Measurements from ENCODE around the gene ADGRD1. TPM values are rescaled to one million over a fixed set of nuclear protein-coding genes. Genes with fewer than 3 reads are reported as not detected.

ADGRD1 gene
- total RNA-seq, 1 donor from 2014 or later: 0.84 TPM

DNA sequence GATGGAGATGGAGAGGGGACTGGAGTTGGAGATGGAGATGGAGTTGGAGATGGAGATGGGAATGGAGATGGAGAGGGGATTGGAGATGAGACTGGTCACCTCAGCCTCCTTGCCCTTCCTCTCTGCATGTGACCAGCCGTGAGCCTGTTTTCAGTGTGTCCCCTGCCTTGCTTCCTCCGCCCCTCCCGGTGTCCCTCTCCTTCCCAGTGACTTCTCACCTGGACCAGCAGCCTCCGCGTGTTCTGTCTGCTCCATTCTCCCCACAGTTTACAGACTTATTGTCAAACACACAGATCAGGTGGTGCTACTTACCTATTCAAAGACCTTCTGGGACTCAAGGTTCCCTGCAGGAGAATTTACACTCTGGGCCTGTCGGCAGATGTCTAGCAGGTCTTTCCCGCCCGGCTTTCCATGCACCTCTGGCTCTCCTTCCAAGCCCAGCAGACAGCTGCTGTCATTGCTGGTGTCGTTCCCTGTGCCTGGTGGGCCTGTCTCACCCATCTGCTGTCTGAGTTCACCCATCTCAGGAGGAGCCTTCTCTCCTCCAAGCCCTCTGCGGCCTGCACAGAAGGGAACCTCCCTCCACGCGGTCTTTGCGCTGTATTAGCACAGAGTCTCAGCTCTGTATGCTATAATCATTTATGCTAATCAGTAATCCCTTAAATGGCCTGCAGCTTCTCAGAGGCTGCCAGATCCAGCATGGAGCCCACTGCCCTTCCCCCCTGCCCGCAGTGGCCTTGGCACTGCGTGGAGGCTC lies 62.1 kb downstream of the ADGRD1 start:
- DNase-seq: no peak
- Mint-ChIP-seq H3K9me3 (no peaks in the 10 kb centered on the region), H3K4me1 (no peaks in the 10 kb centered on the region), H3K27ac (no peak overlapping the region), H3K4me3 (no peak overlapping the region), H3K36me3 (ENCODE audit: low read depth) (no peaks in the 10 kb centered on the region), H3K27me3 (no peaks in the 10 kb centered on the region)
- intact Hi-C loops (cut with micrococcal nuclease): no loop called here

DNA sequence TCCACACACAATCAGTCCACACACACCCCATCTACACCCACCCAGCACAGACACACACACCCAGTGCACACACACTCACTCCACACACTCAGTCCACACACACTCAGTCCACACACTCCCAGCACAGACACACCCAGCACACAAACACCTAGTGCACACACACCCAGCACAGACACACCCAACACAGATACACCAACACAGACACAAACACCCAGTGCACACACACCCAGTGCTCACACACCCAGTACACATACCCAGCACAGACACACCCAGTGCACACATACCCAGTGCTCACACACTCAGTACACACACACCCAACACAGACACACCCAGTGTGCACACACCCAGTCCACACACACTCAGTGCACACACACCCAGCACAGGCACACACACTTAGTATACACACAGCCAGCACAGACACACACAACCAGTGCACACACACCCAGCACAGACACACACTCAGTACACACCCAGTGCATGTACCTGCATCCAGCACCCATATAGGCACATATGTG lies 63.8 kb downstream of the ADGRD1 start:
- H3K36me3 Mint-ChIP-seq (ENCODE audit: low read depth): no peaks in the 10 kb centered on the region
- H3K27me3 Mint-ChIP-seq: no peaks in the 10 kb centered on the region
- no peak for DNase-seq
- intact Hi-C loops (cut with micrococcal nuclease): no loop called here
- no peaks in the 10 kb centered on the region for H3K9me3 Mint-ChIP-seq
- H3K4me1 Mint-ChIP-seq: no peaks in the 10 kb centered on the region
- H3K27ac Mint-ChIP-seq: no peak overlapping the region
- no peak overlapping the region for H3K4me3 Mint-ChIP-seq

DNA sequence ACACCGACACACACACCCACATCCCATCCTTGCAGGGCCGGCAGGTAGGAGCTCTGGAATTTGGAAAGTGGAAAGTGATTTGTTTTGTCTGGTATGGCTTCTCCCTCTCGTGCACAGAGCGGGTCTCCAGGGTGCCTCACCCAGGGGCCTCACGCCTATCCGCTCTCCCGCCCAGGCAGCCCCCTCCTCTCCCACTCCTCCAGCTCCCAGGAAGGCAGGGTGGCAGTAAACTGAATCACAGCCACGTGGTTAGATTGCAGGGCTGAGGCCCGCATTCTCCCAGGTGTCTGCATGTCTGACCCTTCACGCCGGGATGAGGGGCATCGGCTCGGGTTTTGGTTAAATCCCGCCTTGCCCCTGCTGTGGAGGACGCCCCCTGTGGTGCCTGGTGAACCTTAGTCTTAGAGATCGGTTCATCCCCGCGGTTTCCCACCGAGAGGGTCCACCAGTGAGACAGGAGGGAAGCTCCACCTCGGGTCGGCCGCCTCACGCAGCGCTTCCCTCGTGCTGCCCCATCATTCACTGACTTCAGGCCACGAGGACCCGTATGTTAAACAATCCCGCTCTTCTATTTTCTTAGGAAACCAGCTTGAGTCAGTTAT lies 64.4 kb downstream of the ADGRD1 start:
- Mint-ChIP-seq H3K4me3 (no peak overlapping the region), H3K4me1 (no peaks in the 10 kb centered on the region), H3K9me3 (no peaks in the 10 kb centered on the region), H3K36me3 (ENCODE audit: low read depth) (no peaks in the 10 kb centered on the region), H3K27me3 (no peaks in the 10 kb centered on the region), H3K27ac (no peak overlapping the region)
- intact Hi-C loops (cut with micrococcal nuclease): no loop called here
- no peak for DNase-seq

DNA sequence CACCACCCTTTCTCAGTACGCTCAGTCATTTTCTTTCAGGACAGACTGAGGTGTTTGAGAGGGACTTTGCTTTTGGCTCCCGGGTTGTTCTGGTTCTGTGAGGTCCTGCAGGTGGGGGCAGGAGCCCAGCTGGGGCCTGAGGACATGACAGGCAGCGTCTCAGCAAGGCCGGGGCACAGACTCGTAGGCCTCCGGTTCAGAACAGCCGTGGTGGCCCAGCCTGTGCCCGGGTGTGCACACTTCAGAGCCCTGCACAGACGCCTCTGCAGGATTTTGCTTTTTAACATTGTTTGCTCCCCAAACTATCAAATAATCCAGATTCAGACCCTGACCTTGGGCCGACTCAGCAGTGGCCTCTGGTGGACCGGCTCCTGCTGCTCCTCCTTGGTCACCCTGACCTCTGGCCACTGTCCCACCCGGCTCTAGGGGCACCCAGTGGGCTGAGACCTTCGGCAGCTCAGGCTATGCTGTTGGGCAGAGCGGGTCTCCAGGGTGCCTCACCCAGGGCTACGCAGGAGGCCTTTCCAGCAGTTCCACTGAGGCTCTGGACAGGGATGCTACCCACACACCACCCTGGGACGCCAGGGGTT lies 65.2 kb downstream of the ADGRD1 start:
- H3K4me1 Mint-ChIP-seq: no peaks in the 10 kb centered on the region
- DNase-seq: no peak
- H3K9me3 Mint-ChIP-seq: no peaks in the 10 kb centered on the region
- no peak overlapping the region for H3K27ac Mint-ChIP-seq
- no peaks in the 10 kb centered on the region for H3K36me3 Mint-ChIP-seq (ENCODE audit: low read depth)
- no peak overlapping the region for H3K4me3 Mint-ChIP-seq
- H3K27me3 Mint-ChIP-seq: no peaks in the 10 kb centered on the region
- intact Hi-C loops (cut with micrococcal nuclease): no loop called here

DNA sequence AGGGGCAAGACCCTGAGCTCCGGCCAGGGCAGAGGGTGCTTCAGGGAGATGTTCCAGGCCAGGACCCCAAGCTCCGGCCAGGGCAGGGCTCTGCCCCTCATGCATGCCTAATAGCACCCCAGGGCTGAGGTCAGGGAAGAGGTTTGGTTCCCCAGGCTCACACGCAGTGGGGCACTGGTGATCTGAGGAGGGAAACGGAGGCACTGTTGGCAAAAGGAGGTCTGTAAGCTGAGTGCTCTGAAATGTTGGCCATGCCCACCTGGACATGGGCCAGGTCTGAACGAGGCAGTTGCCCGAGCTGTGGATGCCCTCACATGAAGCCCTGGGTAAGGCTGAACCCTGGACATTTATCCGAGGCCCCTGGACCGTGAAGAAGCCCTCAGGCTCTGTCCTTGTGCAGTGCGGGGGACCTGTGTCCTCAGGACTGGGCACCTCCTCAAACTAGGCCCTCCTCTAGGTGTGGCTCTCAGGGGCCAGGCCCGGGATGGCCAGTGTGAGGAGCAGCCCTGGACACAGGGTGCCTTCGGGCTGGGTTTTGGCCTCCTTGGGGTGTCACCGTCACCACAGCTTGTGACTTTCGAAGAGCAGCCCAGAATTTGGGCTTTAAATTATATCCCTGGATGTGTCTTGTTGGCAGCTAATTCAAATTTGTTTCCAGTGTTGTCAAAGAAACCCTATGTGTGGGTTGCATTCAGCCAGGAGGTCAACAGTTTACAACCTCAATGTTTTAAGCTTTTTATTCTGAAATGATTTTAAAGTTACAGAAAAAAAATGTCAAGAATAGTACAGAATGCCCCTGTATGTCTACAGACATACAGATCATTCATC lies 66.8 kb downstream of the ADGRD1 start:
- DNase-seq: no peak
- no peak overlapping the region for H3K4me3 Mint-ChIP-seq
- H3K27me3 Mint-ChIP-seq: no peaks in the 10 kb centered on the region
- H3K9me3 Mint-ChIP-seq: no peaks in the 10 kb centered on the region
- no peaks in the 10 kb centered on the region for H3K36me3 Mint-ChIP-seq (ENCODE audit: low read depth)
- no peak overlapping the region for H3K27ac Mint-ChIP-seq
- intact Hi-C loops (cut with micrococcal nuclease): no loop called here
- no peaks in the 10 kb centered on the region for H3K4me1 Mint-ChIP-seq

DNA sequence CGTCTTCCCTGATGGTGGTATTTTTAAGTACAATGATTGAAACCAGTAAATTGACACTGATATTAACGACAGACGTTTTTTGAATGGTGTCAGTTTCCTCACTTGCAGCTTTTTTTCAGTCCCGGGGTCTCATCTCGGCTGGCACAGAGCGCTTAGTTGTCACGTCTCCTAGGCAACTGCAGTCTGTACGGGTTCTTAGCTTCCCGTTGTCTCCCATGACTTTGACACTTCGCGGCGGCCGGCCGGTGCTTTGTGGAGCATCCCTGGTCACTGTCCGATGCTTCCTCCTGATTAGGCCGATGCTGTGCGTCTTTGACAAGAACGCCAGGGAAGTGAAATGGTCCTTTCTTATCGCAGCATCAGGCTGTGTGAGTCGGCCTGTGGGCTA lies 67.4 kb downstream of the ADGRD1 start:
- H3K4me1 Mint-ChIP-seq: no peaks in the 10 kb centered on the region
- no peak for DNase-seq
- no peaks in the 10 kb centered on the region for H3K27me3 Mint-ChIP-seq
- no peaks in the 10 kb centered on the region for H3K36me3 Mint-ChIP-seq (ENCODE audit: low read depth)
- intact Hi-C loops (cut with micrococcal nuclease): no loop called here
- H3K4me3 Mint-ChIP-seq: no peak overlapping the region
- H3K9me3 Mint-ChIP-seq: no peaks in the 10 kb centered on the region
- H3K27ac Mint-ChIP-seq: no peak overlapping the region

DNA sequence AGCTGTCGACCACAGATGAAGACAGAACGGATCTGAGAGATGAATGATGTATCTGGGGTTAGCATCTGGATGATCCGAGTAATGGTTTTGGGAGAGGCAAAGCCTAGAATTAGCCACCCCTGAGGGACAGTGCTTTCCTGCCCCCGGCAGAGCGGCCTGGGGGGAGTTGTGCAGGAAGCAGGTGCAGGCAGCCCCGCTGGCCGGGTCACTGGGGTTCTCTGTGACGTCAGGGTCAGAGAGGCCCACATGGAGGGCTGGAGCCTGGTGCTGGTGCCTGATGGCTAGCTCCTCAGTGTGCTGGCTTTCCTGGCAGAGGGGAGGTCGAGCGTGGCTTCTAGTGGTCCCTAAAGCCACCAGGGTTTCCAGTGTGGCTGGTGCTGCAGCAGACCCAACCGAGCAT lies 70.3 kb downstream of the ADGRD1 start:
- Mint-ChIP-seq H3K27ac (no peak overlapping the region), H3K4me1 (no peaks in the 10 kb centered on the region), H3K9me3 (no peaks in the 10 kb centered on the region), H3K36me3 (ENCODE audit: low read depth) (no peaks in the 10 kb centered on the region), H3K4me3 (no peak overlapping the region), H3K27me3 (no peaks in the 10 kb centered on the region)
- intact Hi-C loops (cut with micrococcal nuclease): no loop called here
- DNase-seq: no peak

DNA sequence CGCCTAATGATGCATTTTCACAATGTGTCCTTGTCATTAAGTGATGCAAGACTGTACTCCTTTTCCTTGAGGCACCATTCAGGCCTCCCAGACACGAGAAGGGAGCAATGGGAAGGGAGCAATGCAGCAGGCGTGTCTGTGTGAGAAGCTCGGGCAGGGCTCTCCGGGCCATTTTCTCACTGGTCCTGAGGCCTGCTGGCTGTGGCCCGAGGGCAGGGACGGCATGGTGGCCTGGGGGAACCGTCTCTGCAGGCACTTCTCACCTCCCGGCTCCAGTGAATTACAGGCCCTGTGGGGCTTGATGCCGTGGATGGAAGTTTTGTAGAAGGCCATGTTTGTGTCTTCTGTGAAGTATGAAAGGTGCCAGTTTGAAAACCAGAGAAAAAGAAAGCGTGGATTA lies 71.0 kb downstream of the ADGRD1 start:
- no peaks in the 10 kb centered on the region for H3K9me3 Mint-ChIP-seq
- H3K36me3 Mint-ChIP-seq (ENCODE audit: low read depth): no peaks in the 10 kb centered on the region
- intact Hi-C loops (cut with micrococcal nuclease): no loop called here
- DNase-seq: no peak
- H3K4me1 Mint-ChIP-seq: no peaks in the 10 kb centered on the region
- no peaks in the 10 kb centered on the region for H3K27me3 Mint-ChIP-seq
- no peak overlapping the region for H3K4me3 Mint-ChIP-seq
- no peak overlapping the region for H3K27ac Mint-ChIP-seq

DNA sequence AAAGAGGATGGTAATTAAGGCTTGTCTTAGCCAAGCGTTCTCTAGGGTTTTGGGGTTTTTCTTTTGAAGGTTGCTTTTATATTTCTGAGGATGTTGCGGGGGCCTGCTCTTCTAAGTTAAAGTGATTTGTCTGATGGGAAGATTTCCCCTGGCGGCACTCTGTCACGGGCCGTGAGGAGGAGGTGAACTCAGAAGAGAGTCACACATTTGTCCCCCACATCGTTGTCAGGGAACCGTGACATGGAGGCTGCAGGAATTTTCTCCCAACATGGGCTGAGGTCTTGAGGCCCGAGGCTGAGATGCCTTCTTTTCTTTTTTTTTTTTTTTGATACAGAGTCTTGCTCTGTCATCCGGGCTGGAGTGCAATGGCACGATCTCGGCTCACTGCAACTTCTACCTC lies 71.5 kb downstream of the ADGRD1 start:
- no peaks in the 10 kb centered on the region for H3K9me3 Mint-ChIP-seq
- H3K4me1 Mint-ChIP-seq: no peaks in the 10 kb centered on the region
- no peaks in the 10 kb centered on the region for H3K27me3 Mint-ChIP-seq
- no peak overlapping the region for H3K27ac Mint-ChIP-seq
- H3K36me3 Mint-ChIP-seq (ENCODE audit: low read depth): no peaks in the 10 kb centered on the region
- DNase-seq: no peak
- no peak overlapping the region for H3K4me3 Mint-ChIP-seq
- intact Hi-C loops (cut with micrococcal nuclease): no loop called here

DNA sequence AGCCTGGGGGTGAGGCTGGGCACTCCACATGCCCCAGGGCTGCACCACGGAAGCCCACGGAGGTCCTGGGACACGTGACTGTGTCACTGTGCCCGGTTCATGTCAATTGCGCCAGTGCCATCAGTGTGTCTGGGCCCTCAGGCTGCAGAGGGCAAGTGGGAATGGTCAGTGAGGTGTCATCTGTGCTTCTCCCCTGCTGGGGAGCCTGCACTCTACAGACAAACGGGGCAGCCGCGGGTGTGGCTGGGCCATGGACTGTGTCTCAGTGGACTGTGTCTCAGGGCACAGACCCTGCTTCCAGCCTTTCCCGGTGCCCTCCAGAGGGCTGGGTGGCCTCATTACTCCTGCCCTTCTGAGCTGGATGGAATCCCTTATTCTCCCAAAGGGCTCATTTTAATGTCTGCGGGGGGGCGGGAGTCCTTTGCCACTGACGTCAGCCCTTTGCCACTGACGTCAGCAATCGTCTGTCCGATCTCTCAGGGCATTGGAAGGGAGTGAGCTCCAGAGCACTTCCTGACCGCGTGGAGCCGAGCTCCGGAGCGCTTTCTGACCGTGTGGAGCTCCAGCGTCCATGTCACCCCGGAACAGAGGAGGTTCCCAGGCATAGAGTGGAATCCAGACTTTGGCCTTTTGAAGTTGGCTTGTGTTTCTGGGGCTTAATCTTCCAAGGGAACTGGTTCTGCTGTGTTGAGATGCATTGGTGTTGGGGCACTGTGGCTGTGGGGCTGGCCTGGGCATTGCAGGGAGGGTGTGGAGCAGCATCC lies 72.4 kb downstream of the ADGRD1 start:
- no peaks in the 10 kb centered on the region for H3K9me3 Mint-ChIP-seq
- no peaks in the 10 kb centered on the region for H3K27me3 Mint-ChIP-seq
- no peaks in the 10 kb centered on the region for H3K36me3 Mint-ChIP-seq (ENCODE audit: low read depth)
- H3K27ac Mint-ChIP-seq: no peak overlapping the region
- no peak for DNase-seq
- H3K4me3 Mint-ChIP-seq: no peak overlapping the region
- no peaks in the 10 kb centered on the region for H3K4me1 Mint-ChIP-seq
- intact Hi-C loops (cut with micrococcal nuclease): no loop called here

DNA sequence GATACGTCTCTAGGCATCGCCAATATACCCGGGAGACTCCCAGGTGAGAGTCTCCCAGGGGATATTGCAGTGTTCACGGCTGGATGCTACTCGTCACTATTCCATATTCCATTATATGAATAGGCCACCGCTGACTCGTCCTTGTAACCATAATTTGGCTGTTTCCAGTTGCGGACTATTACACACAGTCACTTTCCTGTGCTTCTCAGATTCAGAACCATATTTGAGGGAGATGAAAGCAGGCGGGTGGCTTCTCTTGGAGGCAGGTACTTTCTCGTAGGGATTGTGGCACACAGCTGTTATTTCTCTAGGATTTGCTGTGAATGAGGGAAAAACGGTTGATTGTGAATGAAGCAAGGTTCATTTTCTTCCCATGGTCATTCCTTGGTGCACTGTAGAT lies 73.0 kb downstream of the ADGRD1 start:
- no peaks in the 10 kb centered on the region for H3K36me3 Mint-ChIP-seq (ENCODE audit: low read depth)
- H3K9me3 Mint-ChIP-seq: no peaks in the 10 kb centered on the region
- DNase-seq: no peak
- no peaks in the 10 kb centered on the region for H3K4me1 Mint-ChIP-seq
- no peak overlapping the region for H3K27ac Mint-ChIP-seq
- no peaks in the 10 kb centered on the region for H3K27me3 Mint-ChIP-seq
- no peak overlapping the region for H3K4me3 Mint-ChIP-seq
- intact Hi-C loops (cut with micrococcal nuclease): no loop called here

DNA sequence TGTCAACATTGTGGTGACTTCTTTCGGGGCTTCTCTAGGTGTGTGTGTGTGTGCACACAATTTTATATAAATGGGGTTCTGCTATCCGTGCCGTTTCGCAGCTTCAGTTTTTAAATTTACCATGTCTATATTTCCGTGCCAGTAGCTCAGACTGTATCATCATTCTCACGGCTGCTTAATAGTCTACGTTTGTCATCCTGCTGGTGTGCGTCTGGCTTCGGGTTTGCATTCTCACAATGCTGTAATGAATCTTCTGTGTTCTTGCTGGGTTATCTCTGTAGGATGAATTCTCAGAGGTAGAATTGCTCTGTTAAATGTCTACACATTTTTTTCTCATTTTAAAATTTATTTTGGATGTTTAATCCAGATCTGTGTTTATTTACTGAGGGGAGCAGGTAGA lies 73.6 kb downstream of the ADGRD1 start:
- intact Hi-C loops (cut with micrococcal nuclease): no loop called here
- Mint-ChIP-seq H3K4me1 (no peaks in the 10 kb centered on the region), H3K27me3 (no peaks in the 10 kb centered on the region), H3K4me3 (no peak overlapping the region), H3K9me3 (no peaks in the 10 kb centered on the region), H3K36me3 (ENCODE audit: low read depth) (no peaks in the 10 kb centered on the region), H3K27ac (no peak overlapping the region)
- no peak for DNase-seq

DNA sequence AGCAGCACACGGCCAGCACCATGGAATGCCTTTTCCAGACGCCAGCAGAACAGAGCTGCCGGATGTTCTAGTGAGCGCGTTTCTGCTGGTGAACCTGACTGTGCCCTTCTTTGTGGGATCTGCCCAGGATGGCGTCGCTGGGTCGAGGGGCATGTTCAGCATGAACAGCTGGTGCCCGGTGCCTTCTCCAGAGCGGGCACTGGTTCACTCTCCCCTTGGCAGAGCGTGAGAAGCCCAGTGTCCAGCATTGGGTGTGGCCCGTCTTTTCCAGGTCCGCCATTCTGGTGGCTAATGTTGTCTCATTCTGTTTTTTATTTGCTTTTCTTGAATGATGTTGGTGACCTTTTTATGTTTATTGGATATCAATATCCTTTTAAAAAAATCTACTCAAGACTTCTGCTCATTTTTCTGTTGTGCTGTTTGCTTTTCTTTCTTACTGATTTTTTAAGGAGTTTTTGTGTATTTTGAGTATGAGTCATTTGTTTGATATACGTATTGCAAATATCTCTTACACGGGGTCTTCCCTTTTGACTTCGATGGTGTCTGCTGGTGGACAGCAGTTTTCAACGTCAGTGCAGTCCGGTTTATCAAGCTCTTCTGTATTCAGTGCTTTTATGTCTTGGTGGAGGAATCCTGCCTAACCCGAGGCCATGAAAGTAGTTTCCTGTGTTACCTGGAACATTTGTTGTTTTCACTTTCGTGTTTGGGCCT lies 74.3 kb downstream of the ADGRD1 start:
- no peak for DNase-seq
- intact Hi-C loops (cut with micrococcal nuclease): no loop called here
- Mint-ChIP-seq H3K27ac (no peak overlapping the region), H3K36me3 (ENCODE audit: low read depth) (no peaks in the 10 kb centered on the region), H3K27me3 (no peaks in the 10 kb centered on the region), H3K4me1 (no peaks in the 10 kb centered on the region), H3K9me3 (no peaks in the 10 kb centered on the region), H3K4me3 (no peak overlapping the region)

Data from activated CD4-positive, alpha-beta T cell treated with anti-CD3 and anti-CD28 coated beads, Interleukin-2, amount 10 ng/mL, durations not matched to agents 24 days and 14 days (primary cell).